ENCODE data around the gene SYNE1. TPM values are rescaled to one million over a fixed set of nuclear protein-coding genes. Genes with fewer than 3 reads are reported as not detected.

SYNE1 gene
- total and polyA plus RNA-seq, 2 of the 8 experiments (the other 6 are each of a cell fraction or from before 2014, with no cell fraction given) = 2.8 to 5.5 TPM

- Histone ChIP-seq H3K18ac (ENCODE audit: extremely low read depth, low read length) (no peak overlapping the region), H3K23ac (ENCODE audit: insufficient read length) (no peak overlapping the region), H2BK5ac (ENCODE audit: low read depth, low read length) (no peak overlapping the region), H4K8ac (ENCODE audit: extremely low read depth, insufficient read depth, low read length) (no peak overlapping the region), H3K79me2 (ENCODE audit: control insufficient read depth in 1 of 2, insufficient read depth in 2 of 2, low read length in 2 of 2) (no peaks in the 10 kb centered on the region), H4K91ac (replicated peaks; ENCODE audit: insufficient read length, low read length) (no peak overlapping the region), H3K56ac (replicated peaks; ENCODE audit: insufficient read length, low read depth, low read length) (no peak overlapping the region), H4K20me1 (replicated peaks in 1 of 2; ENCODE audit: control insufficient read depth in 1 of 2, insufficient read depth in 2 of 2, low read length in 2 of 2) (no peaks in the 10 kb centered on the region), H3K9me3 (ENCODE audit: insufficient read depth in 2 of 2, low read depth in 1 of 2, low read length in 1 of 2) (no peaks in the 10 kb centered on the region), H3K4me1 (replicated peaks in 1 of 4; ENCODE audit: control insufficient read depth in 3 of 4, insufficient read depth in 4 of 4, low read length in 3 of 4) (peaks cover 0 to 7% (median 0%) of the 10 kb centered on the region in 4 experiments; a peak in 1 of 7 replicates), H3K9ac (replicated peaks in 1 of 4; ENCODE audit: extremely low read depth in 1 of 4, low read depth in 3 of 4, low read length in 3 of 4) (no peak overlapping the region), H3K27ac (ENCODE audit: low read depth, low read length) (no peak overlapping the region), H3K27me3 (replicated peaks in 1 of 4; ENCODE audit: control insufficient read depth in 3 of 4, extremely low read depth in 1 of 4, insufficient read depth in 3 of 4, low read length in 3 of 4) (no peaks in the 10 kb centered on the region), H3K23me2 (ENCODE audit: low read depth, low read length) (no peaks in the 10 kb centered on the region), H2BK12ac (ENCODE audit: low read depth, low read length) (no peak overlapping the region), H2BK120ac (replicated peaks; ENCODE audit: low read depth, low read length) (no peak overlapping the region), H3K14ac (ENCODE audit: insufficient read length) (no peak overlapping the region), H3K4me2 (ENCODE audit: insufficient read depth in 1 of 2, low read depth in 2 of 2, low read length in 2 of 2) (no peak overlapping the region), H3K4me3 (ENCODE audit: extremely low read depth in 1 of 4, insufficient read depth in 2 of 4, low read depth in 3 of 4, low read length in 4 of 4) (no peak overlapping the region), H3K79me1 (ENCODE audit: low read depth, low read length) (no peaks in the 10 kb centered on the region), H2BK20ac (ENCODE audit: low read length) (no peak overlapping the region), H2AFZ (ENCODE audit: low read length) (no peak overlapping the region), H3K36me3 (ENCODE audit: control insufficient read depth in 2 of 4, insufficient read depth in 4 of 4, low read length in 3 of 4) (no peaks in the 10 kb centered on the region), H4K5ac (ENCODE audit: insufficient read length, low read depth, low read length) (no peak overlapping the region), H2AK5ac (ENCODE audit: low read depth, low read length) (no peak overlapping the region), H2BK15ac (ENCODE audit: low read length) (no peak overlapping the region), H3K4ac (replicated peaks; ENCODE audit: insufficient read length, low read depth, low read length) (no peak overlapping the region)
- FAIRE-seq (no peak), DNase-seq (ENCODE audit: low read depth in 1 of 2, low spot score in 2 of 2) (no peak)
- WGBS, 2 experiments (ENCODE audit: extremely low coverage in 1 of 2, insufficient coverage in 1 of 2, insufficient read length in 1 of 2, insufficient replicate concordance in 2 of 2, low coverage in 1 of 2, low lambda C conversion rate in 2 of 2, missing lambda C conversion rate in 1 of 2) = 90% methylated on average over 4 of the region's 4 CpGs; no CpG with 5 or more reads in 1 of the 2 experiments
- ChIA-PET POLR2A (ENCODE audit: partially characterized antibody) (no interaction called here), CTCF (ENCODE audit: partially characterized antibody) (interaction anchor here (1.1 kb wide), 2 partner anchors 49 to 95 kb away, joined by 3 read pairs; no protein-coding TSS in a partner anchor)
- TF ChIP-seq EGR1 (IDR thresholded peaks at IDR 0.05; ENCODE audit: borderline replicate concordance, low read depth, low read length) (no peak), CBX5 (IDR thresholded peaks at IDR 0.05; ENCODE audit: low read depth, low read length) (no peak)
Observed at GRCh38 chr6:152173321-152173720, 463.8 kb downstream of the SYNE1 start.

Measured in H1 (cell line).